Left ventricle myocardium inferior (tissue), 1 donor: Measurements from ENCODE around the gene PPP6R2. TPM values are rescaled to one million over a fixed set of nuclear protein-coding genes. Genes with fewer than 3 reads are reported as not detected.
A peak's percentile ranks its signal among the peaks of the same experiment; 100 is the strongest.

ENCODE experiments used
- DNase-seq: peaks from one replicate; pipeline ENCODE4 v3.0.0-alpha.2; 2020
- H3K27ac ChIP-seq: fragments of 200-600 bp; replicated peaks from 2 replicates; pipeline ENCODE4 v1.8.0; 2021
- H3K27me3 ChIP-seq: fragments of 200-600 bp; 2 replicates; pipeline ENCODE4 v1.8.0; 2021; ENCODE audit warnings: low read depth
- H3K36me3 ChIP-seq: fragments of 200-600 bp; 2 replicates; pipeline ENCODE4 v1.8.0; 2021
- H3K4me1 ChIP-seq: fragments of 200-600 bp; 2 replicates; pipeline ENCODE4 v1.8.0; 2021
- H3K4me3 ChIP-seq: fragments of 200-600 bp; 2 replicates; pipeline ENCODE4 v1.8.0; 2021; ENCODE audit warnings: mild to moderate bottlenecking, moderate library complexity
- H3K9me3 ChIP-seq: fragments of 200-600 bp; replicated peaks from 2 replicates; pipeline ENCODE4 v1.8.0; 2021
- intact Hi-C: fragments of 100-400 bp; cut with micrococcal nuclease; formaldehyde crosslinking; loops from one replicate; pipeline ENCODE4 v1.11.0; 2022
- total RNA-seq: library from RNA; stranded (reverse); fragmentation: NEBNext Ultra II Directional; extraction: Animal tissue kit (Norgen Biotek cat#: 25700); gene quantifications from one replicate; pipeline ENCODE4 v1.2.1, GENCODE V29; 2021
- TF ChIP-seq, protein P1 (sequence below): fragments of 200-600 bp; IDR thresholded peaks from 2 replicates; pipeline ENCODE4 v1.8.0; 2021; ENCODE audit warnings: antibody characterized with exemption, mild to moderate bottlenecking, borderline replicate concordance
- donor health status: DM: no; HTN: yes; CAD: no; lungs with severe emphysema.

Gene PPP6R2
- total RNA-seq, 1 donor from 2014 or later = 38.6 TPM

DNA sequence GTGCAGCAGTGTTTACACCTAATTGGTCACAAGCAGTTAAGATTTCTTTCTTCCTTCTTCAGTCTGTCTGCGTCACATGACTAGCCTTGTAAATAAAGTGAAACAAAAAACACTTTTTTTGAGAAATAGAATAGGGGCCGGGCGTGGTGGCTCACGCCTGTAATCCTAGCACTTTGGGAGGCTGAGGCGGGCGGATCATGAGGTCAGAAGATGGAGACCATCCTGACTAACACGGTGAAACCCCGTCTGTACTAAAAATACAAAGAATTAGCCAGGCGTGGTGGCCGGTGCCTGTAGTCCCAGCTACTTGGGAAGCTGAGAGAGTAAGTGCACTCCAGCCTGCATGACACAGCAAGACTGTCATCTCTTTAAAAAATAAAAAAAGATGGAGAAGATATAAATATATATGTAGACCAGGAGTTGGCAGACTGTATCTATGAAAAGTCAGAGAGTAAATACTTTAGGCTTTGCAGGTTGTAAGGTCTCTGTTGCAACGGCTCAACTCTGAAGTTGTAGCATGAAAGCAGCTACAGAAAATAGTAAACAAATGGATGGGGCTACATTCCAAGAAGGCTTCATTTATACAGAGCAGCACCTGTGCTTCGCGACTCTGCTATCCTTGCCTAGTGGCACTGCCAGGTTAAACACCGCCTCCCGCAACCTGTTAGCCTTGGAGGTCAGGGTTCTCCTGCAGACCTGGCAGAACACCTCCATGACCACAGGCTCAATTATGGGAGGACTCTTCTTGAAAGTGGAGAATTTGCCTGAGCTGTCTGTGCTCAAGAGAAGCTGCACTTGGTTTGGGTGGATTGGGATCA is 55.9 kb downstream of the PPP6R2 start:
- H3K36me3 ChIP-seq = peaks cover 21% of the 10 kb centered on the region
- DNase-seq = no peak
- TF ChIP-seq, protein P1, sequence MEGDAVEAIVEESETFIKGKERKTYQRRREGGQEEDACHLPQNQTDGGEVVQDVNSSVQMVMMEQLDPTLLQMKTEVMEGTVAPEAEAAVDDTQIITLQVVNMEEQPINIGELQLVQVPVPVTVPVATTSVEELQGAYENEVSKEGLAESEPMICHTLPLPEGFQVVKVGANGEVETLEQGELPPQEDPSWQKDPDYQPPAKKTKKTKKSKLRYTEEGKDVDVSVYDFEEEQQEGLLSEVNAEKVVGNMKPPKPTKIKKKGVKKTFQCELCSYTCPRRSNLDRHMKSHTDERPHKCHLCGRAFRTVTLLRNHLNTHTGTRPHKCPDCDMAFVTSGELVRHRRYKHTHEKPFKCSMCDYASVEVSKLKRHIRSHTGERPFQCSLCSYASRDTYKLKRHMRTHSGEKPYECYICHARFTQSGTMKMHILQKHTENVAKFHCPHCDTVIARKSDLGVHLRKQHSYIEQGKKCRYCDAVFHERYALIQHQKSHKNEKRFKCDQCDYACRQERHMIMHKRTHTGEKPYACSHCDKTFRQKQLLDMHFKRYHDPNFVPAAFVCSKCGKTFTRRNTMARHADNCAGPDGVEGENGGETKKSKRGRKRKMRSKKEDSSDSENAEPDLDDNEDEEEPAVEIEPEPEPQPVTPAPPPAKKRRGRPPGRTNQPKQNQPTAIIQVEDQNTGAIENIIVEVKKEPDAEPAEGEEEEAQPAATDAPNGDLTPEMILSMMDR = no peak
- no peaks in the 10 kb centered on the region for H3K27me3 ChIP-seq
- H3K4me1 ChIP-seq = peaks cover 24% of the 10 kb centered on the region
- intact Hi-C loops = no loop called here
- peak overlapping the region; percentile 57 for H3K27ac ChIP-seq
- no peak overlapping the region for H3K4me3 ChIP-seq
- no peaks in the 10 kb centered on the region for H3K9me3 ChIP-seq

DNA sequence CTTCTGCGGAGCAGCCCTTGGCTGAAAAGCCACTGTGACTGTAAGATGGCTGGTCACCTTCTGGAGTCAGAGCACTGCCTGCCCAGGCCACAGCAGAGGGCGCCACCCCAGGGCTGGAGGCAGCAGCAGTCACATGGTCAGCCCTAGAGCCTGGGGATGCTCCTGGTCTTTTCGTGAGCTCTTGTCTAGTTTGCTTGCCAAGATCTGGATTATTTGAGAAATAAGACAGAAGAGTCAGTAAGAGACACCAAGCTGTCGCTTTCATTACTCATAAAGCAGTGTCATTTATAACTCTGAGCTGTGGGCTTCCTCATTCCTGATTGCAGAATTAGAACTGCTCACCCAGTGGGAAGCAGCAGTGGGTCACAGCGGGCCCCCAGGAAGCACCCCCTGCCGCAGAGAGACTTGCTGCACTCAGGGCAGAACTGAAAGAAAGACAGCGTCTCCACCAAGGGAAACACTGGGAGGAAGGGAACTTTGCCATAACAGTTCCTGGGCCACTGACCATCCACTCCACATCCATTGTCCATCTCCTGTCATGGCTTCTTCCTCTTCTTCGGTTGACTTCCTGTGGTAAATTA is 56.7 kb downstream of the PPP6R2 start:
- TF ChIP-seq, protein P1 = no peak
- peaks cover 27% of the 10 kb centered on the region for H3K4me1 ChIP-seq
- no peak overlapping the region for H3K4me3 ChIP-seq
- H3K36me3 ChIP-seq = peaks cover 13% of the 10 kb centered on the region
- H3K9me3 ChIP-seq = no peaks in the 10 kb centered on the region
- no peaks in the 10 kb centered on the region for H3K27me3 ChIP-seq
- intact Hi-C loops = no loop called here
- no peak for DNase-seq
- peak overlapping the region; percentile 57 for H3K27ac ChIP-seq

DNA sequence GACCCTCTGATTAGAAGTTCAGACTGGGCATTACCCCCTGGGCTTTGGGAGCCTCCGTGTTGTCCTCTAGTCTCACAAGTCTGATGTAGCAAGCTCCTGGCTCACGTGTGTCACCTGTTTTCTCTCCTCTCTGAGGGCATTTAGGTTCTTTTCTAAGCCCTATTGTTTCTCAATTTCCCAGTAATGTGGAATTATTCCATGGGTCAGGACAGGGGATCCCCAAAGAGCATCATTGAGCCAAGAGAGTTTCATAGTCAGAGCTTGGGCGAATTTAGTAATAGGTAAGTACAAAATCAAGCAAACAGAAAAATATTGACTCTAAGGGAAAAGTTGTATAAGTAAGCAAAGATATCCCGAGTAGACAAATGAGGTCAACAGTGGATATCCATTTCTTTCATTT is 57.3 kb downstream of the PPP6R2 start:
- TF ChIP-seq, protein P1 = no peak
- intact Hi-C loops = no loop called here
- Histone ChIP-seq H3K4me3 (no peak overlapping the region), H3K36me3 (peaks cover 8% of the 10 kb centered on the region), H3K4me1 (peaks cover 27% of the 10 kb centered on the region), H3K27ac (peak overlapping the region; percentile 57), H3K9me3 (no peaks in the 10 kb centered on the region), H3K27me3 (no peaks in the 10 kb centered on the region)
- no peak for DNase-seq

DNA sequence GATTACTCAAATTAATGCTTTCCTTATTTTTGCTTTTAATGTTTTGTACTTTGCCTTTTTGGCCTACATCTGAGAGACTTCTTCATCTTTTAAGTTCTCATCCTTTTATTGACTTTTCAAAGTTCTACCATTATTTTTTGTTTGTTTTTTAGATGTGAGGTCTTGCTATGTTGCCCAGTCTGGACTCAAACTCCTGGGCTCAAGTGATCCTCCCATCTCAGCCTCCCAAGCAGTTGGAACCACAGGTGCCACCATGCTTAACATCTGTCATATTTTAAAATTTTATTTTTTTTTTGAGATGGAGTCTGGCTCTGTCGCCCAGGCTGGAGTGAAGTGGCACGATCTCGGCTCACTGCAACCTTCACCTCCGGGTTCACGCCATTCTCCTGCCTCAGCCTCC is 57.8 kb downstream of the PPP6R2 start:
- peaks cover 6% of the 10 kb centered on the region for H3K36me3 ChIP-seq
- peaks cover 27% of the 10 kb centered on the region for H3K4me1 ChIP-seq
- no peaks in the 10 kb centered on the region for H3K27me3 ChIP-seq
- no peak overlapping the region for H3K27ac ChIP-seq
- TF ChIP-seq, protein P1 = no peak
- intact Hi-C loops = no loop called here
- DNase-seq = no peak
- no peak overlapping the region for H3K4me3 ChIP-seq
- no peaks in the 10 kb centered on the region for H3K9me3 ChIP-seq

DNA sequence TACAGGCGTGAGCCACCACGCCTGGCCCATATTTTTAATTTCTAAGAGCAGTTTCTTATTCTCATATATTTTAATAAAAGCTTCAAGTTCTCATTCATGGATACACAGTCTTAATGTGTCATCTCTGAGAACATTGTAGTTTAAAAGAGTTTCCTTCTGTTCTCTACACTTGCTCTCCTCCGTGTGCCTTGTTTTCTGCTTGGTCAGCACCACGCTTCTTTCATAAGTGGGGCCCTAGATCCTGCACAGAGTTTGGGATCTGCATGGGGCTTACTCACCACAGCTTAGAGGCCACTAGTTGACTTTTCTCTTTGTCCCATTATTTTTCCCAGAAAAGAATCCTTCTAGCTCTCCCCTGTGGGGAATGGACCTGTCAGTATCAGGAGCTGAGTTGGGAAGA is 58.8 kb downstream of the PPP6R2 start:
- H3K27ac ChIP-seq = no peak overlapping the region
- intact Hi-C loops = no loop called here
- H3K4me1 ChIP-seq = peaks cover 27% of the 10 kb centered on the region

More for the DNA sequence above, 58.8 kb downstream of the PPP6R2 start:
- Histone ChIP-seq H3K4me3 (no peak overlapping the region), H3K9me3 (no peaks in the 10 kb centered on the region), H3K27me3 (no peaks in the 10 kb centered on the region), H3K36me3 (peaks cover 4% of the 10 kb centered on the region)
- TF ChIP-seq, protein P1 = no peak
- no peak for DNase-seq
